Gastroesophageal sphincter (tissue), 3 donors: ENCODE measurements around the gene FOXS1.

ENCODE experiments used
- EP300 ChIP-seq: sonication (generic); formaldehyde crosslinking; IDR thresholded peaks from one replicate; pipeline ENCODE4 v1.6.1; 2017; ENCODE audit warnings: antibody characterized with exemption, mild to moderate bottlenecking
- POLR2A ChIP-seq, 2 donors: fragments of 450-650 bp; IDR thresholded peaks; one replicate each; pipeline ENCODE4 v1.6.1; 2017; ENCODE audit warnings: antibody characterized with exemption in 2 of 2, mild to moderate bottlenecking in 2 of 2, moderate library complexity in 1 of 2
- TF ChIP-seq, protein P1 (sequence below), 4 experiments: fragments of 200-600 bp in 2 of 4; fragments of 450-650 bp in 2 of 4; sonication (generic) in 1 of 4; IDR thresholded peaks; one replicate each; pipeline ENCODE4 v1.5.1; 2017 to 2019; ENCODE audit warnings: antibody characterized with exemption in 4 of 4, mild to moderate bottlenecking in 2 of 4, moderate library complexity in 2 of 4

DNA sequence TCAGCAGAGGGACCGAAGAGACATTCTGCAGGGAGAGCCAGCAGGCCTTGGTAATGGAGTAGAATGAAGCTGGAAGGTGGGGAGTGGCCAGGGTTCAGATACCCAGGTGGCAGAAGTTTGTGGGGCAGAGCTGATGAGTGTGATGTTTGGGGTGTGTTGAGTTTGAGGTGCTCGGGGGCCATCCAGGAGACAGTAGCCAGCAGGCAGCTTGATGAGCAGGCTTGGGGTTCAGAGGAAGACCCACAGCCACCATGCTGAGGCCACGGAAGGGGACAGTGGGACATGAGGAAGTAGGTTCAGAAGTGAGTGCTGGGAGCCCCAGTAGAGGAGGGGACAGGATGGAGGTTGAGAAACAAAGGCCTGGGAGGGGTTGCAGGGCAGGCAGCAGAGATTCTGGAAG is 11.1 kb upstream of the FOXS1 start:
- no peak for TF ChIP-seq POLR2A (IDR thresholded peaks at IDR 0.05)
- TF ChIP-seq, protein P1, sequence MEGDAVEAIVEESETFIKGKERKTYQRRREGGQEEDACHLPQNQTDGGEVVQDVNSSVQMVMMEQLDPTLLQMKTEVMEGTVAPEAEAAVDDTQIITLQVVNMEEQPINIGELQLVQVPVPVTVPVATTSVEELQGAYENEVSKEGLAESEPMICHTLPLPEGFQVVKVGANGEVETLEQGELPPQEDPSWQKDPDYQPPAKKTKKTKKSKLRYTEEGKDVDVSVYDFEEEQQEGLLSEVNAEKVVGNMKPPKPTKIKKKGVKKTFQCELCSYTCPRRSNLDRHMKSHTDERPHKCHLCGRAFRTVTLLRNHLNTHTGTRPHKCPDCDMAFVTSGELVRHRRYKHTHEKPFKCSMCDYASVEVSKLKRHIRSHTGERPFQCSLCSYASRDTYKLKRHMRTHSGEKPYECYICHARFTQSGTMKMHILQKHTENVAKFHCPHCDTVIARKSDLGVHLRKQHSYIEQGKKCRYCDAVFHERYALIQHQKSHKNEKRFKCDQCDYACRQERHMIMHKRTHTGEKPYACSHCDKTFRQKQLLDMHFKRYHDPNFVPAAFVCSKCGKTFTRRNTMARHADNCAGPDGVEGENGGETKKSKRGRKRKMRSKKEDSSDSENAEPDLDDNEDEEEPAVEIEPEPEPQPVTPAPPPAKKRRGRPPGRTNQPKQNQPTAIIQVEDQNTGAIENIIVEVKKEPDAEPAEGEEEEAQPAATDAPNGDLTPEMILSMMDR (IDR thresholded peaks at IDR 0.05), result no peak
- no peak for TF ChIP-seq EP300
